Bronchial epithelial cell (primary cell): ENCODE results near the gene ZNF451. TPM values are rescaled to one million over a fixed set of nuclear protein-coding genes. Genes with fewer than 3 reads are reported as not detected.

Source experiments
- DNase-seq: peaks from one replicate; pipeline ENCODE4 v3.0.0-alpha.2; 2010; ENCODE audit warnings: low read depth
- FAIRE-seq: peaks from 2 replicates; lab custom pipeline; 2011; peaks lifted over from hg19 to GRCh38; lab: Jason Lieb, UNC
- H3K27me3 ChIP-seq: 2 replicates; pipeline ENCODE4 v1.5.1; 2011; ENCODE audit warnings: low read length; ENCODE audit not compliant: control insufficient read depth, insufficient read depth
- H3K36me3 ChIP-seq: 2 replicates; pipeline ENCODE4 v1.5.1; 2011; ENCODE audit warnings: low read length; ENCODE audit not compliant: control insufficient read depth, insufficient read depth
- H3K4me3 ChIP-seq: 2 replicates; pipeline ENCODE4 v1.5.1; 2011; ENCODE audit warnings: mild to moderate bottlenecking, low read depth, low read length, control low read depth
- total RNA-seq: library from RNA; depleted of rRNA; stranded (reverse); fragments of >200 nt; gene quantifications from 2 replicates; pipeline ENCODE4 v1.2.1, GENCODE V29; 2014
- TF ChIP-seq, protein P1 (sequence below): IDR thresholded peaks from 2 replicates; pipeline ENCODE4 v1.5.1; 2011; ENCODE audit warnings: mild to moderate bottlenecking, moderate library complexity, low read length, control low read depth, inconsistent platforms; ENCODE audit not compliant: insufficient read depth, severe bottlenecking

Gene ZNF451
- total RNA-seq, 1 donor from 2014 or later: 51.6 TPM

DNA sequence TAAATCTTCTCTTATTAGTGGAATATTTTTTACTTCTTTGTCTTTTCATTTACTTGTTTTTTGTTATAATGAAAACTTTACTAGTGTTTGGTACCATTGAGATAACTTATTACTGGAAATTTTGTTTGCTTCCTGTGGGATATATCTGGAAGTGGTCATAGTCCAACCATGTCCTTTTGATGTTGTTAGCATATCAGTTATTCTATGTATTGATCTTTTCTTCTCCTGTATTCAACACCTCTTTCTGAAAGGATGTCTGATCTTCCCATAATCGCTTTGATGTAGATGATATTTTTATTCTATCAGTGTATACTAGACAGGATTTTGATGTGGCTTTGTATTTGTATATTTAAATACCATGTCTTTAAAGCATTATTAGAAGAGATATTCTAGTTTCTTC is 17.0 kb downstream of the ZNF451 start:
- no peak overlapping the region for H3K4me3 ChIP-seq
- FAIRE-seq (no peak), DNase-seq (no peak)
- no peaks in the 10 kb centered on the region for H3K27me3 ChIP-seq
- TF ChIP-seq, protein P1, sequence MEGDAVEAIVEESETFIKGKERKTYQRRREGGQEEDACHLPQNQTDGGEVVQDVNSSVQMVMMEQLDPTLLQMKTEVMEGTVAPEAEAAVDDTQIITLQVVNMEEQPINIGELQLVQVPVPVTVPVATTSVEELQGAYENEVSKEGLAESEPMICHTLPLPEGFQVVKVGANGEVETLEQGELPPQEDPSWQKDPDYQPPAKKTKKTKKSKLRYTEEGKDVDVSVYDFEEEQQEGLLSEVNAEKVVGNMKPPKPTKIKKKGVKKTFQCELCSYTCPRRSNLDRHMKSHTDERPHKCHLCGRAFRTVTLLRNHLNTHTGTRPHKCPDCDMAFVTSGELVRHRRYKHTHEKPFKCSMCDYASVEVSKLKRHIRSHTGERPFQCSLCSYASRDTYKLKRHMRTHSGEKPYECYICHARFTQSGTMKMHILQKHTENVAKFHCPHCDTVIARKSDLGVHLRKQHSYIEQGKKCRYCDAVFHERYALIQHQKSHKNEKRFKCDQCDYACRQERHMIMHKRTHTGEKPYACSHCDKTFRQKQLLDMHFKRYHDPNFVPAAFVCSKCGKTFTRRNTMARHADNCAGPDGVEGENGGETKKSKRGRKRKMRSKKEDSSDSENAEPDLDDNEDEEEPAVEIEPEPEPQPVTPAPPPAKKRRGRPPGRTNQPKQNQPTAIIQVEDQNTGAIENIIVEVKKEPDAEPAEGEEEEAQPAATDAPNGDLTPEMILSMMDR: no peak
- H3K36me3 ChIP-seq: no peaks in the 10 kb centered on the region

- no peaks in the 10 kb centered on the region for H3K36me3 ChIP-seq
- no peak for DNase-seq
- TF ChIP-seq, protein P1: no peak
- FAIRE-seq: no peak
- H3K27me3 ChIP-seq: no peaks in the 10 kb centered on the region
- no peak overlapping the region for H3K4me3 ChIP-seq
Observed at GRCh38 chr6:57108691-57109090, 18.7 kb downstream of the ZNF451 start.

DNA sequence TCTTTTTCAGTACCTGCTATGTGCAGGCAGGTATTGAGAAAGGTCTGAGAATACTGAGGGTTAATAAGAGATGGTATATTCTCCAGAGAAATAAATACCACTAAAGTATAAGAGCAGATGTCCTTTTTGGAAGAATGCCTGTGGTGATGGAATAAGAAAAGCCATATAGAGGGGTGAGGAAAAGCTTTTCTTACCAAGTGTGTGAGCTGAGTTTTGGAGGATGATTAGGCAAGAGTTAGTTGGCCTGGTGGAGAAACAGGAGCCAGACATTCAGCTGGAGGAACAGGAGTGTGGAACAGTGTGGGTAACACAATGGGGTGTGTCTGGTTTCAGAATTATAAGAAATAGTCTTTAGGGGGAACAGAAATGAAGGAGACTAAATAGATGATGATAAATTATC is 19.9 kb downstream of the ZNF451 start:
- no peaks in the 10 kb centered on the region for H3K27me3 ChIP-seq
- no peak overlapping the region for H3K4me3 ChIP-seq
- no peak for DNase-seq
- TF ChIP-seq, protein P1: no peak
- no peaks in the 10 kb centered on the region for H3K36me3 ChIP-seq
- no peak for FAIRE-seq

DNA sequence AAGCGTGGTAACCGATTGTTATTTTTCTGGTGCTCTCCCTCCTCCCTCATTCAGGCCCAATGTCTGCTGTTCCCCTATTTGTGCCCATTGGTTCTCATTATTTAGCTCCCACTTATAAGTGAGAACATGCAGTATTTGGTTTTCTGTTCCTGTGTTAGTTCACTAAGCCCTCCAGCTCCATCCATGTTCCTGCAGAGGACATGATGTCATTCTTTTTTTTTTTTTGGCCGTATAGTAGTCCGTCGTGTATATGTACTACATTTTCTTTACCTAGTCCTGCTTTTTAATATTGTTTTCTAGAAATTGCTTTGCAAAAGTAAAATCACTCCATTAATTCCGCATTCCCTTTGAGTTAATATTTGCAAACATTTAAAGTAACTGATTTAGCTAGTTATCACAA is 23.1 kb downstream of the ZNF451 start:
- no peaks in the 10 kb centered on the region for H3K36me3 ChIP-seq
- FAIRE-seq (no peak), DNase-seq (no peak)
- no peak overlapping the region for H3K4me3 ChIP-seq
- no peaks in the 10 kb centered on the region for H3K27me3 ChIP-seq
- TF ChIP-seq, protein P1: no peak

DNA sequence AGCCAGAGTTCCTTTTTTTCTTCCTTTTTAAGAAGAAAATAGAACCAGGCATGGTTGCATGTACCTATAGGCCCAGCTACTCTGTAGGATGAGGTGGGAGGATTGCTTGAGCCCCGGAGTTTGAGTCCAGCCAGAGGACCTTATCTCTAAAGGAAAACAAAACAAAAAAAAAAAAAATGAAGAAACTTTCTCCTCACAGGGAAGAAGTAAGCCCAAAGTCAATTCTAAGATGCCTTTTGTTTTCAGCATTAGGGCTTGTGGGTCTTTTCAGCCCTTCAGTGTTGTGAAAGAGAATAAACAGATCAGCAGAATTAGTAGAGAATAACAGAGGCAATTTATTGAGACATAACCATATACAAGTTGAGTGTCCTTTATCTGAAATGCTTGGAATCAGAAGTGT is 26.8 kb downstream of the ZNF451 start:
- DNase-seq: no peak
- Histone ChIP-seq H3K27me3 (no peaks in the 10 kb centered on the region), H3K4me3 (no peak overlapping the region), H3K36me3 (no peaks in the 10 kb centered on the region)
- FAIRE-seq: no peak
- TF ChIP-seq, protein P1: no peak

DNA sequence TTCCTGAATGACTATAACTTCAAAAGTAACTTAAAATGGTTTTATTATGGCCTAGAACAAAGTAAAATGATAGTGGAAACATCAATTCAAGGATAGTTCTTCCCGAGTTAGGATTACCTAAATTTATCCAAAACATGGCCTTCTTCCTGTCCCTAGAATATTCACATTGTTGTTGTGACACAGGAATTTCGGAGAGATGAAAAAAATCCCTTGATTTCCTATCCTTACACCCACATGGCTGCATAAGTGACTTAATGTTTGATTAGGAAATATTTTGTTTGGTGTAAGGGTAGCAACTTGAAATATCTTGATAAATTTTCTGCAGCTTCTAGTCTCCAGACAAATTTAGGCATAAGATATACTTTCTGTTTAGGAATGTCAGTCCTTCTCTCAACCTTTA is 27.8 kb downstream of the ZNF451 start:
- FAIRE-seq: no peak
- Histone ChIP-seq H3K27me3 (no peaks in the 10 kb centered on the region), H3K4me3 (no peak overlapping the region), H3K36me3 (no peaks in the 10 kb centered on the region)
- DNase-seq: no peak
- TF ChIP-seq, protein P1: no peak
